ENCODE results near the gene MRPL3.

GRCh38 chr3:131532645-131533044 is 29.9 kb upstream of the MRPL3 start:
- TF ChIP-seq, protein P1, sequence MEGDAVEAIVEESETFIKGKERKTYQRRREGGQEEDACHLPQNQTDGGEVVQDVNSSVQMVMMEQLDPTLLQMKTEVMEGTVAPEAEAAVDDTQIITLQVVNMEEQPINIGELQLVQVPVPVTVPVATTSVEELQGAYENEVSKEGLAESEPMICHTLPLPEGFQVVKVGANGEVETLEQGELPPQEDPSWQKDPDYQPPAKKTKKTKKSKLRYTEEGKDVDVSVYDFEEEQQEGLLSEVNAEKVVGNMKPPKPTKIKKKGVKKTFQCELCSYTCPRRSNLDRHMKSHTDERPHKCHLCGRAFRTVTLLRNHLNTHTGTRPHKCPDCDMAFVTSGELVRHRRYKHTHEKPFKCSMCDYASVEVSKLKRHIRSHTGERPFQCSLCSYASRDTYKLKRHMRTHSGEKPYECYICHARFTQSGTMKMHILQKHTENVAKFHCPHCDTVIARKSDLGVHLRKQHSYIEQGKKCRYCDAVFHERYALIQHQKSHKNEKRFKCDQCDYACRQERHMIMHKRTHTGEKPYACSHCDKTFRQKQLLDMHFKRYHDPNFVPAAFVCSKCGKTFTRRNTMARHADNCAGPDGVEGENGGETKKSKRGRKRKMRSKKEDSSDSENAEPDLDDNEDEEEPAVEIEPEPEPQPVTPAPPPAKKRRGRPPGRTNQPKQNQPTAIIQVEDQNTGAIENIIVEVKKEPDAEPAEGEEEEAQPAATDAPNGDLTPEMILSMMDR (IDR thresholded peaks at IDR 0.05): no peak
- TF ChIP-seq EP300 (IDR thresholded peaks at IDR 0.05): no peak

All from ovary (tissue), 3 donors.